HG03066 (cell line): ENCODE measurements around the gene FTSJ3.

Source experiments
- ATAC-seq: cut with Tn5 transposase; IDR thresholded peaks from one replicate; pipeline ENCODE4 v1.9.1; 2021; ENCODE audit warnings: low read depth; ENCODE audit not compliant: unreplicated experiment

Gene FTSJ3

DNA sequence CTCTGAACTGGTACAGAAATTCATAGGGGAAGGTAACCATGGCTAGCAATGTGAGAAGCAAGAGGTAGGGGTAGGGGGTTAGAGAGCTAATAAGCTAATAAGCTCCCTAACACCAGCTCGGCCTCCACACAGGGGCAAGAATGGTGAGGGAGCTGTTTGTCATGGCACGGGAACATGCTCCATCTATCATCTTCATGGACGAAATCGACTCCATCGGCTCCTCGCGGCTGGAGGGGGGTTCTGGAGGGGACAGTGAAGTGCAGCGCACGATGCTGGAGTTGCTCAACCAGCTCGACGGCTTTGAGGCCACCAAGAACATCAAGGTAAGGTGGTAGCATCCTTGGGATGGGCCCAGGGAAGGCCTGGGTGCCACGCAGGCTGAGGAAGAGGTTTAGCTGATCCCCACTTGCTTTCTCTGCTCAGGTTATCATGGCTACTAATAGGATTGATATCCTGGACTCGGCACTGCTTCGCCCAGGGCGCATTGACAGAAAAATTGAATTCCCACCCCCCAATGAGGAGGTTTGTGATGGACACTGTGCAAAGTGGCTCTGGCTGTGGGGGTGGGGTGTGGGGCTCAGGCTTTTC, 3.5 kb upstream of the FTSJ3 start:
- no peak for ATAC-seq

GRCh38 chr17:63830278-63830677, 2.8 kb upstream of the FTSJ3 start:
- no peak for ATAC-seq

- ATAC-seq, result no peak
These were observed 1.5 kb upstream of the FTSJ3 start for GRCh38 chr17:63828936-63829335.

DNA sequence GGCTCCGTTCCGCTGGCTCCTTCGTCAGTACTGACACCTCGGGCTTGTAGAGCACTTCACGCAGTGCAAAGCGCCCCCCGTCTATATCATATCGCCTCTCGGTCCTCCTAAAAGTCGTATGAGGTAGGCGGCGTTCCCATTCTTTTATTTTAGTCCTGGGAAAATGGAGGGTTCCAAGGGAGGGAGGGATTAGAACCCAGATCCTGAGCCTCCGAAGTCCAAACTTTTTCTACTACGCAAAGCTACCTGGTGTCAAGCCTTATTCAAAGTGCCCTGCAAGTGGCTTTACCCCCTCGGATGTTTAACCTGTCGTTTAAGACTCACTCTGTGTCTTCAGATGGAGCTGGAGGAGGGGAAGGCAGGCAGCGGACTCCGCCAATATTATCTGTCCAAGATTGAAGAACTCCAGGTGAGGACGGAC, 348 bp upstream of the FTSJ3 start:
- ATAC-seq, result no peak

- ATAC-seq, result peak; percentile 8
These were observed 928 bp downstream of the FTSJ3 start for GRCh38 chr17:63826468-63827001.

DNA sequence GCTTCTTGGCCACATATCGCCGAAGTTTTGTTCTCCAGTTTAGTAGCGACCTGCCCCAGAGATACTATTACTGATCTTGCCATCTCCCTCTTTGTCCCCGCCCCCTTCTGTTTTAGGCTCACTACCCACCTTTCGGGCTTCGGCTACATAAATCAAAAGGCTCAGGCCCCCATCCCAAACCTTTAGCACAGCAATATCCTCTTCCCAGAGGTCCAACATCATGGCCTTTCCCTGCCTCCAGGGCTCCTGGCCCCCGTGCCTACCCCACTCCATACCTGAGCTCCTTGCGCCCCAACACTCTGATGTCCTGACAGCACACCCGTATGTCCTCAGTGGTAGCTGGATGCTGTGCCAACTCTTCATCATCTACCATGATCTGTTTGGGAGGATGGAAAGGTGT, 3.1 kb downstream of the FTSJ3 start:
- no peak for ATAC-seq

GRCh38 chr17:63823659-63824331, 3.7 kb downstream of the FTSJ3 start:
- no peak for ATAC-seq

DNA sequence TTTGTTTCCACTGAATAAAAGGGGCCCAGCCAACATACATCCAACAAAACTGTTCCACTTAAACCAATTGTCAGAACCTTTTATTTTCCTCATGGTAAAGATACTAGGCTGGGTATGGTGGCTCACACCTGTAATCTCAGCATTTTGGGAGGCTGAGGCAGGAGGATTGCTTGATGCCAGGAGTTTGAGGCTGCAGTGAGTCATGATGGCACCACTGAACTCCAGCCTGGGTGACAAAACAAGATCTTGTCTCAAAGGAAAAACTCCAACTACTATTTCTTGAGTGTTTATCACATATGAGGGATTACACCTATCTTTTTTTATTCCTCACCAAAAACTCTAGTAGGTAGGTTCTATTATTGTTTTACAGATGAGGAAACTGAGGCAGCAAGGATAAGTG, 4.9 kb downstream of the FTSJ3 start:
- no peak for ATAC-seq

- no peak for ATAC-seq
These were observed 5.7 kb downstream of the FTSJ3 start for GRCh38 chr17:63821804-63822203.

DNA sequence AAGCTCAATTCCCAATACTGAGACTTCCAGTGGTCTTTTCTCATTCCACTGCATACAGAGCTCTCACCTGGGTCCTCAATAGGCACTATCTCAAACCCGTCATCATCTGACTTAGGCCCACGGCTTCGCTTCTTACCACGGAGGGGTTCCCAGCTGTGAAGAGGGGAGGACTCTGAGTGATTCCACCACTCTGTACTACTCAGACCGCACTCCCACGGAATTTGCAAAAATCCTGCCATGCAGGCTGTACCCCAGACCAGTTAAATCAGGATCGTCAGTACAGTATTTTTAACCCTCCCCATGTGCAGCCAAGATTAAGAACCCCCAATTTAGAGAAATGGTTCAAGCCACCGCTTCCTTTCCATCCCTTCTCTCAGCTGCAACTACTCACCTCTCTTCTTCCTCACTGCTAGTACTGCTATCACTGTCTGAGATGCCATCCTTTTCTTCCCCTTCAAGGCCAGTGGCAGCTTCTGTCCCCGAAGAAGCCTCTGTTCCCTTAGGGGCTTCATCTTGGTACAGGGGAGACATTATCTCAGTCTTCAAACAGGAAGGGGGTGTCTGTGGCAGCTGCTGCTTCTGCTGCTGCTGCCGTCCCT, 6.4 kb downstream of the FTSJ3 start:
- ATAC-seq, result no peak

DNA sequence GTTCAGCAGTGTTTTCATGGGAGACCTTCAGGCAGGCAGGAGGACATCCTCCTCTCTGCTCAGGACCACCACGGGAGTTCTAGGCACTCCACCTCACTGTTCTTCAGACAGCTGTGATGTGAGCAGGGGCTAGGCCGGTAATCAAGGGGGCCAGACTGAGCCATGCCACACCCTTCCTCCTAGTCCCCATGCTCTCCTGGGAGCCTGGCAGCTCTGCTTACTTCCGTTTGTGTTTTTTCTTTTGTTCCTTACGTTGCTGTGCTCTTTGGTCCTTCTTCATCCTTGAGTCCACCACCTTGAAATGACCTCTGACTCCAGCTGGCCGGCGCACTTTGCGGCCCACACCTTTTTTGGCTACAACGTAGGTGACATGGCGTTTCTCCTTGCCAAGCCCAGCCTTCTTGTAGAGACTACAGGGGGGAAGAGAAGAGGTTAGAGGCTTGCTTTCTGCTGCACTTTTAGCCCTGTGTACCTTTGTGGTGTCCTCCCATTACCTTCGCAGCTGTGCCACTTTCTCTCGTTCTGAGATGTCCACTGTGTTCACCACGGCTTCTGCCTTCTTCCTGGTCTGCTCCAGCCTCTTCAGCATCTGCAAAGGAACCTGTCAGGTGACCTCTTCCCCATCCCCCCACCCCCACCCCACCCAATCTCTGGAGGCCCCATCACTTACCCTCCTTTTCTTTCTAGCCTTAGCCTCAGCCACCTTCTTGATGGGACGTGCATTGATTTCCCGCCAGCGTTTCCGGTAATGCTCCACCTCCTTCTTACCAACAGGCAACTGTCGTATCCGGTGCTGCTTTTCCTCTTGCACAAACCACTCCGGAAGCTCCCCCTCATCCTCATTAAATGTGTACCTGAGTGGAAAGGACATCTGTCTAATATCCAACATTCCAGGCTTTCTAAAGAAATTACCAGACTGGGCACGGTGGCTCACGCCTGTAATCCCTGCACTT, 7.6 kb downstream of the FTSJ3 start:
- ATAC-seq, result no peak

DNA sequence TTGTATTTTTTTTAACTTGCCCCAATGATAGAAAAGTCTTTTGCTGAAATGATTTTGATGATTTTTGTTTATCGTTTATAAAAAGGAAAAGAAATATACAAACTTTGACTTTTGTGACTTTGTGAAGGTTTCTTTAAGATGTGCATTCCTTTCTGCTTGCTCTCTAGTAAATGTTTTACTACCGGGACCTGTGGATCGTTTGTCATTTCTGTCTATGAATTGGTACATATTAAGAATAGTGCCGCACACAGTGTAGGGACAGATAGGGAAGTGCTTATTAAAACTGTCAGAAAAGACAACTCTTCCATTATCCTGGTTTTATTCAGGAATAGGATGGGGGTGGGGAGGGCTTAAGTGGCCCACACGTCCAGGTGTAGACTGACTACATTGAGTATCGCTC, 8.3 kb downstream of the FTSJ3 start:
- ATAC-seq, result no peak

DNA sequence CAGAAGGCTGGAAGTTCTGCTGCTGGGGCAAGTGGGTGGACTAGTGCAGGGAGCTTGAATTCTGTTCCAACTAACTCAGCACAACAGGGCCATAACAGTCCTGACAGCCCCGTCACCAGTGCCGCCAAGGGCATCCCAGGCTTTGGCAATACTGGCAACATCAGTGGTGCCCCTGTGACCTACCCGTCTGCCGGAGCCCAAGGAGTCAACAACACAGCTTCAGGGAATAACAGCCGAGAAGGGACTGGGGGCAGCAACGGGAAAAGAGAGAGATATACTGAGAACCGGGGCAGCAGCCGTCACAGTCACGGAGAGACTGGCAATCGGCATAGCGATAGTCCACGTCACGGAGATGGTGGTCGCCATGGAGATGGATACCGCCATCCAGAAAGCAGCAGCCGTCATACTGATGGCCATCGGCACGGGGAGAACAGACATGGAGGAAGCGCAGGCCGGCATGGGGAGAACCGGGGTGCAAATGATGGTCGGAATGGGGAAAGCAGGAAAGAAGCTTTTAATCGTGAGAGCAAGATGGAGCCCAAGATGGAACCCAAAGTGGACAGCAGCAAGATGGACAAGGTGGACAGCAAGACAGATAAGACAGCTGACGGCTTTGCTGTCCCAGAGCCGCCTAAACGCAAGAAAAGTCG, 9.6 kb downstream of the FTSJ3 start:
- ATAC-seq, result no peak

- ATAC-seq, result no peak
These were observed 10.8 kb downstream of the FTSJ3 start for GRCh38 chr17:63816669-63817068.

- ATAC-seq, result no peak
These were observed 11.3 kb downstream of the FTSJ3 start for GRCh38 chr17:63816123-63816522.

- no peak for ATAC-seq
These were observed 17.5 kb downstream of the FTSJ3 start for GRCh38 chr17:63809970-63810369.

DNA sequence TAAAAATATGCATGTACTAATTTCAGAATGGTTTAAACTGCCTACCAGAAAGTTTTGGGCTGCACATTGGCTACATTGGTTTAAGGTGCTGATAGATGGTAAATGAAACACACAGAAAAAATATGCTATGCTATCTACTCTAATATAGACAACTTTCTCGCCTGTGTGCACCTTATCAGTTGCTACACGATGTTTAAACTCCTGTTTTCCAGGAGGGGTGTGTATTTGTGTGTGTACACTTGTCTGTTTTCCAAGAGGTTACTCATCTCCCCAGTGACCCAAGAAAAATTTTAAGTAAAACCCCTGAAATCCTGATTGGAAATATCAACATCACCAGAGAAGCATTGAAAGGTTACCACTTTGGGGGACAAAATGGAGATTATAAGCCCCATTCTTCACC, 21.9 kb downstream of the FTSJ3 start:
- ATAC-seq, result no peak

- no peak for ATAC-seq
These were observed 23.1 kb downstream of the FTSJ3 start for GRCh38 chr17:63804328-63804727.

DNA sequence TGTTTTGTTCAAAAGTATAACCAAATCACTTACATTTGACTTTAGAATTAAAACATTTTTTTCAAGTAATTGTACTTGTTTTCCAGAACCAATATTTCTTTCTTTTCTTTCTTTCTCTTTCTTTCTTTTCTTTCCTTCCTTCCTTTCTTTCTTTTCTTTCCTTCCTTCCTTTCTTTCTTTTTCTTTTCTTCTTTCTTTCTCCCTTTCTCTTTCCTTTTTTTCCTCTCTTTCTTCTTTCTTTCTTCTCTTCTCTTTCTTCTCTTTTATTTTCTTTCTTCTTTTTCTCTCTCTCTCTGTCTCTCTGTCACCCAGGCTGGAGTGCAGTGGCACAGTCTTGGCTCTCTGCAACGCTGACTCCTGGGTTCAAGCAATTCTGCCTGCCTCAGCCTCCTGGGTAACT, 26.7 kb downstream of the FTSJ3 start:
- ATAC-seq, result no peak

DNA sequence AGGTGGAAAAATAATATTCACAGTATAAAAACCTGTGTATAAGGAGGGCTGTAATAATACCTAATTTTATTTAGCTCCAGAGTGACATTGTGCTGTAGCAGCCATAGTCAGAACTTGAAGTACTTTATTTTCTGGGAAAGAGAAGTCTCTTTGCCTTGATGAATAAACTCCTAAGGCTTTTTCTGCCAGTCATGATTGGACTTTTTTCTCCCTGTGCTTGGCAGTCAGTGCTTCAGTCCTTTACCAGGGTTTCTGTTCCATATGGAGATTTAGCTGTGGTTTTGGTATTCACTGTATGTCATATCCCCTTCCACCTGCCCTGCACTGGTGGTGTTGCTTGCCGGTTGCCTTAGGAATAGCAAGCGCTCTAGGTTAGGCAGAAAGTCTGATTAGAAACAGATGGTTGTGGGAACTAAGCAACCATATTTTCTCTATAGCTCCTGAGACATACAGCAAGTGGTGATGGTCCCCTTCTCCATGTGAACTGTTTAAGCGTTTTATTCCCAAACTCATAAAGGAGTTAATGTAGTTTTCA, 28.8 kb downstream of the FTSJ3 start:
- ATAC-seq, result no peak
